K562 (cell line): Measurements from ENCODE around the gene TUBD1. TPM values are rescaled to one million over a fixed set of nuclear protein-coding genes. Genes with fewer than 3 reads are reported as not detected.

Experiments
- ATAC-seq: fragments of 200-7000 bp; cut with Tn5 transposase; 3 replicates; pipeline ENCODE4 v1.9.1; 2020; ENCODE audit warnings: moderate library complexity
- BruUV-seq: library from RNA; stranded (reverse); fragments of 400-500 nt; replicated peaks from 2 replicates; lab custom pipeline; 2021; lab: Mats Ljungman, UMichigan
- CTCF ChIA-PET: fragments of 300-600 bp; formaldehyde crosslinking; extraction: SDS; loops from one replicate; lab custom pipeline; 2021; ENCODE audit warnings: low intra/inter-chr PET ratio; lab: Yijun Ruan, JAX
- POLR2A ChIA-PET: fragments of 300-600, 350-650 bp; sonication (Branson Sonifier 250); formaldehyde crosslinking; extraction: SDS; loops from one replicate; lab custom pipeline; 2021; ENCODE audit warnings: antibody characterized with exemption, inconsistent platforms; lab: Yijun Ruan, JAX
- DNase-seq, 4 experiments: peaks; one replicate each; pipeline versions ENCODE4 v3.0.0 to v3.0.0-alpha.2; 2011 to 2018; ENCODE audit warnings: low spot score in 3 of 4, mixed read lengths in 3 of 4; ENCODE audit errors: extremely low read depth in 1 of 4
- FAIRE-seq: peaks from 2 replicates; lab custom pipeline; 2011; peaks lifted over from hg19 to GRCh38; lab: Jason Lieb, UNC
- H2AFZ ChIP-seq: 2 replicates; pipeline ENCODE4 v1.6.0; 2011; ENCODE audit warnings: low read depth, low read length, control low read depth, inconsistent platforms
- H3K27ac ChIP-seq: fragments of 200-600 bp; 3 replicates; pipeline ENCODE4 v1.8.0; 2011; ENCODE audit warnings: low read depth, mild to moderate bottlenecking, control low read depth, inconsistent platforms, low read length, moderate library complexity, mixed read lengths; ENCODE audit errors: extremely low read depth
- H3K27me3 ChIP-seq, 2 experiments: fragments of 300-600 bp in 1 of 2; 2 replicates in 1 of 2; 3 replicates in 1 of 2; pipeline versions ENCODE4 v1.6.0 to v1.8.0; 2011; ENCODE audit warnings: inconsistent platforms in 2 of 2, low read length in 2 of 2, mild to moderate bottlenecking in 1 of 2, mixed read lengths in 1 of 2, moderate library complexity in 1 of 2; ENCODE audit not compliant: control insufficient read depth in 2 of 2, insufficient read depth in 2 of 2
- H3K36me3 ChIP-seq: fragments of 300-600 bp; 3 replicates; pipeline ENCODE4 v1.8.0; 2011; ENCODE audit warnings: mild to moderate bottlenecking, low read length, inconsistent platforms; ENCODE audit not compliant: control insufficient read depth, insufficient read depth
- H3K4me1 ChIP-seq, 2 experiments: fragments of 200-600 bp in 1 of 2; replicated peaks in 1 of 2; 2 replicates in 1 of 2; 3 replicates in 1 of 2; pipeline versions ENCODE4 v1.5.1 to v1.8.0; 2011; ENCODE audit warnings: inconsistent platforms in 2 of 2, low read length in 2 of 2, mild to moderate bottlenecking in 1 of 2, mixed read lengths in 1 of 2, moderate library complexity in 1 of 2; ENCODE audit not compliant: control insufficient read depth in 2 of 2, insufficient read depth in 2 of 2
- H3K4me2 ChIP-seq: 2 replicates; pipeline ENCODE4 v1.6.1; 2011; ENCODE audit warnings: low read length, control low read depth, inconsistent platforms, mixed read lengths; ENCODE audit not compliant: insufficient read depth
- H3K4me3 ChIP-seq: fragments of 200-600 bp; sonication (generic), shearing (Covaris generic); 2 replicates; pipeline ENCODE4 v1.5.1; 2016; ENCODE audit warnings: control low read depth, inconsistent platforms
- H3K79me2 ChIP-seq: fragments of 200-600 bp; 3 replicates; pipeline ENCODE4 v1.8.0; 2011; ENCODE audit warnings: low read length, inconsistent platforms; ENCODE audit not compliant: control insufficient read depth, insufficient read depth
- H3K9ac ChIP-seq, 2 experiments: 2 replicates each; pipeline versions ENCODE4 v1.6.0 to v1.6.1; 2011; ENCODE audit warnings: low read depth in 2 of 2, low read length in 2 of 2, control low read depth in 1 of 2, inconsistent platforms in 1 of 2, mild to moderate bottlenecking in 1 of 2, mixed read lengths in 1 of 2; ENCODE audit not compliant: insufficient read depth in 1 of 2
- H3K9me1 ChIP-seq: one replicate; pipeline ENCODE4 v1.6.0; 2011; ENCODE audit warnings: inconsistent platforms, mild to moderate bottlenecking, low read length, moderate library complexity; ENCODE audit not compliant: control insufficient read depth, insufficient read depth
- H3K9me3 ChIP-seq: replicated peaks from 2 replicates; pipeline ENCODE4 v1.5.1; 2011; ENCODE audit warnings: low read depth, low read length, inconsistent platforms; ENCODE audit not compliant: control insufficient read depth, insufficient read depth
- H4K20me1 ChIP-seq: replicated peaks from 2 replicates; pipeline ENCODE4 v1.6.1; 2011; ENCODE audit warnings: low read length, inconsistent platforms, mixed read lengths; ENCODE audit not compliant: control insufficient read depth, insufficient read depth
- NR2F6 ChIP-seq: fragments of 450-650 bp; formaldehyde crosslinking; IDR thresholded peaks from 2 replicates; pipeline ENCODE4 v1.4.0; 2020; ENCODE audit warnings: mild to moderate bottlenecking
- RFX5 ChIP-seq: IDR thresholded peaks from 2 replicates; pipeline ENCODE4 v1.6.1; 2011; ENCODE audit warnings: low read depth, mild to moderate bottlenecking, improper control_type of control experiment, low read length
- SRSF1 ChIP-seq: fragments of 200-400 bp; formaldehyde crosslinking; IDR thresholded peaks from 2 replicates; pipeline ENCODE4 v1.6.1; 2017; ENCODE audit warnings: mild to moderate bottlenecking, low read depth, low read length, moderate library complexity
- SRSF9 ChIP-seq: fragments of 200-400 bp; formaldehyde crosslinking; IDR thresholded peaks from 2 replicates; pipeline ENCODE4 v1.6.1; 2017; ENCODE audit warnings: low read depth, low read length, borderline replicate concordance
- ZNF23 ChIP-seq: fragments of 250-450 bp; sonication (Bioruptor Pico); IDR thresholded peaks from 2 replicates; pipeline ENCODE4 v1.4.0; 2020; ENCODE audit warnings: mild to moderate bottlenecking
- ZNF444 ChIP-seq: fragments of 250-450 bp; sonication (Bioruptor Pico); IDR thresholded peaks from 2 replicates; pipeline ENCODE4 v1.4.0; 2020; ENCODE audit warnings: mild to moderate bottlenecking, moderate library complexity
- WGBS: fragments of 100-300 bp; shearing (Covaris generic); methylation state at CpG from one replicate; pipeline ENCODE4 v1.1.6; 2016; ENCODE audit warnings: low coverage, mixed read lengths; ENCODE audit not compliant: insufficient coverage; ENCODE audit errors: missing lambda C conversion rate; 5-methylcytosine and 5-hydroxymethylcytosine counted together
- in situ Hi-C: fragments of 300-500 bp; cut with MboI; formaldehyde crosslinking; loops from 4 replicates; pipeline ENCODE4 v1.15.0; 2018; ENCODE audit warnings: inconsistent platforms, mixed read lengths
- intact Hi-C: fragments of 100-400 bp; cut with micrococcal nuclease; formaldehyde crosslinking; loops from 2 replicates; pipeline ENCODE4 v1.14.2; 2022
- polyA plus RNA-seq, 8 experiments: library from polyadenylated mRNA; depleted of rRNA in 4 of 8; stranded (reverse) in 5 of 8; unstranded in 3 of 8; fragments of >200 nt; fragmentation: Nextera tagmentation in 2 of 8; fragmentation: Illumina TruSeq in 1 of 8; extraction: Ambion mirVana in 2 of 8; extraction: Trizol in 1 of 8; gene quantifications; 2 replicates each; pipeline versions ENCODE4 v1.2.1 to v1.2.3, GENCODE V29; 2011 to 2014; ENCODE audit warnings: inconsistent platforms in 1 of 8, missing spikeins in 1 of 8
- total RNA-seq, 7 experiments: library from RNA; depleted of rRNA in 6 of 7; stranded (reverse); fragments of >200 nt in 6 of 7; fragmentation: Illumina TruSeq in 2 of 7; extraction: Trizol in 2 of 7; gene quantifications; 2 replicates each; pipeline versions ENCODE4 v1.2.1 to v1.2.3, GENCODE V29; 2011 to 2021; ENCODE audit warnings: low replicate concordance in 1 of 7
- TF ChIP-seq, protein P1 (sequence below): fragments of 450-650 bp; formaldehyde crosslinking; IDR thresholded peaks from 2 replicates; pipeline ENCODE4 v1.4.0; 2022; ENCODE audit warnings: missing genetic modification characterization
- TF ChIP-seq, protein P2 (sequence below): fragments of 250-450 bp; sonication (Bioruptor Pico); IDR thresholded peaks from 2 replicates; pipeline ENCODE4 v1.8.0; 2022; ENCODE audit warnings: inconsistent platforms, mild to moderate bottlenecking, moderate library complexity, borderline replicate concordance
- TF ChIP-seq, protein P3 (sequence below): sonication (generic); formaldehyde crosslinking; IDR thresholded peaks from 2 replicates; pipeline ENCODE4 v1.8.0; 2022; ENCODE audit warnings: missing genetic modification reagents, mild to moderate bottlenecking, borderline replicate concordance
- TF ChIP-seq, protein P4 (sequence below): fragments of 250-450 bp; sonication (Bioruptor Pico); IDR thresholded peaks from 2 replicates; pipeline ENCODE4 v1.5.0; 2021; ENCODE audit warnings: mild to moderate bottlenecking, moderate library complexity
- TF ChIP-seq, protein P5 (sequence below), 3 experiments: fragments of 200-800 bp in 1 of 3; sonication (Bioruptor generic) in 1 of 3; sonication (generic) in 1 of 3; formaldehyde crosslinking in 1 of 3; IDR thresholded peaks; 2 replicates each; pipeline versions ENCODE4 v1.6.1 to v1.8.0; 2016 to 2022; ENCODE audit warnings: mild to moderate bottlenecking in 2 of 3, missing compliant biosample characterization in 2 of 3, missing genetic modification characterization in 2 of 3, missing genetic modification reagents in 1 of 3

Gene TUBD1
- total and polyA plus RNA-seq, 9 of the 15 experiments (the other 6 are each of a cell fraction or from before 2014, with no cell fraction given): 10.8 to 35.3 (median 17.9) TPM

DNA sequence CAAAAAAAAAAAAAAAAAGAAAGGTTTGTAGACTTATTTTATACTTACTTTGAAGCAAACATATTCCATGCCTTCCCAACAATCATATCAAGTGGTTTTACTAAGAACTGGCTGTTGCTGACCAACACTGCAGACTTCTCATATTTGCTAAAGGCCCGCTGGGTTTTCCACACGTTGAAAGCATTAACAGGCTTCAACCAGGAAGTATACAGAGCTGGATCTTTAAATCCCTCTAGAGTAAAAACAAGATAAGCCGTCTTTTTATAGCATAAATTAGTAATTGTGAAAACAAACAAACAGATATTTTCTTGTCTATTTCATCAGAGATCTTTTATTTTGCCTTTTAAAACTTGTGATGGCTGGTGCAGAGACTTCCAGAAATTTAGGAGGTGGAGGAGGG, 29.1 kb downstream of the TUBD1 start:
- Histone ChIP-seq H3K79me2 (no peaks in the 10 kb centered on the region), H3K36me3 (peaks cover 56% of the 10 kb centered on the region; the same call in 2 of the 3 replicates), H3K9ac (no peak overlapping the region), H2AFZ (no peak overlapping the region), H3K4me2 (no peak overlapping the region), H3K27me3 (no peaks in the 10 kb centered on the region), H3K4me3 (no peak overlapping the region), H3K9me3 (no peaks in the 10 kb centered on the region), H3K27ac (no peak overlapping the region), H3K9me1 (no peaks in the 10 kb centered on the region), H4K20me1 (no peaks in the 10 kb centered on the region), H3K4me1 (0 out of 5 replicates have a peak, but pooled peaks cover 0 to 2% of the 10 kb centered on the region in 2 experiments)
- BruUV-seq: no TSS peak
- POLR2A ChIA-PET: interaction anchor here (0.7 kb wide), 1 partner anchor 14 kb away, joined by 3 read pairs; no protein-coding TSS in a partner anchor
- intact Hi-C loops: no loop called here
- no peak for ATAC-seq
- DNase-seq: no peak
- CTCF ChIA-PET: no interaction called here
- 89% methylated on average over 3 of the region's 3 CpGs for WGBS
- in situ Hi-C loops: no loop called here
- FAIRE-seq: no peak
- TF ChIP-seq SRSF9: no peak
- TF ChIP-seq NR2F6 (CRISPR knock-in tag): no peak
- no peak for TF ChIP-seq SRSF1
- TF ChIP-seq ZNF23 (CRISPR knock-in tag): no peak
- TF ChIP-seq, protein P1, sequence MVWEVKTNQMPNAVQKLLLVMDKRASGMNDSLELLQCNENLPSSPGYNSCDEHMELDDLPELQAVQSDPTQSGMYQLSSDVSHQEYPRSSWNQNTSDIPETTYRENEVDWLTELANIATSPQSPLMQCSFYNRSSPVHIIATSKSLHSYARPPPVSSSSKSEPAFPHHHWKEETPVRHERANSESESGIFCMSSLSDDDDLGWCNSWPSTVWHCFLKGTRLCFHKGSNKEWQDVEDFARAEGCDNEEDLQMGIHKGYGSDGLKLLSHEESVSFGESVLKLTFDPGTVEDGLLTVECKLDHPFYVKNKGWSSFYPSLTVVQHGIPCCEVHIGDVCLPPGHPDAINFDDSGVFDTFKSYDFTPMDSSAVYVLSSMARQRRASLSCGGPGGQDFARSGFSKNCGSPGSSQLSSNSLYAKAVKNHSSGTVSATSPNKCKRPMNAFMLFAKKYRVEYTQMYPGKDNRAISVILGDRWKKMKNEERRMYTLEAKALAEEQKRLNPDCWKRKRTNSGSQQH (CRISPR knock-in tag): no peak
- TF ChIP-seq, protein P2, sequence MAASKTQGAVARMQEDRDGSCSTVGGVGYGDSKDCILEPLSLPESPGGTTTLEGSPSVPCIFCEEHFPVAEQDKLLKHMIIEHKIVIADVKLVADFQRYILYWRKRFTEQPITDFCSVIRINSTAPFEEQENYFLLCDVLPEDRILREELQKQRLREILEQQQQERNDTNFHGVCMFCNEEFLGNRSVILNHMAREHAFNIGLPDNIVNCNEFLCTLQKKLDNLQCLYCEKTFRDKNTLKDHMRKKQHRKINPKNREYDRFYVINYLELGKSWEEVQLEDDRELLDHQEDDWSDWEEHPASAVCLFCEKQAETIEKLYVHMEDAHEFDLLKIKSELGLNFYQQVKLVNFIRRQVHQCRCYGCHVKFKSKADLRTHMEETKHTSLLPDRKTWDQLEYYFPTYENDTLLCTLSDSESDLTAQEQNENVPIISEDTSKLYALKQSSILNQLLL (CRISPR knock-in tag): no peak
- TF ChIP-seq, protein P3, sequence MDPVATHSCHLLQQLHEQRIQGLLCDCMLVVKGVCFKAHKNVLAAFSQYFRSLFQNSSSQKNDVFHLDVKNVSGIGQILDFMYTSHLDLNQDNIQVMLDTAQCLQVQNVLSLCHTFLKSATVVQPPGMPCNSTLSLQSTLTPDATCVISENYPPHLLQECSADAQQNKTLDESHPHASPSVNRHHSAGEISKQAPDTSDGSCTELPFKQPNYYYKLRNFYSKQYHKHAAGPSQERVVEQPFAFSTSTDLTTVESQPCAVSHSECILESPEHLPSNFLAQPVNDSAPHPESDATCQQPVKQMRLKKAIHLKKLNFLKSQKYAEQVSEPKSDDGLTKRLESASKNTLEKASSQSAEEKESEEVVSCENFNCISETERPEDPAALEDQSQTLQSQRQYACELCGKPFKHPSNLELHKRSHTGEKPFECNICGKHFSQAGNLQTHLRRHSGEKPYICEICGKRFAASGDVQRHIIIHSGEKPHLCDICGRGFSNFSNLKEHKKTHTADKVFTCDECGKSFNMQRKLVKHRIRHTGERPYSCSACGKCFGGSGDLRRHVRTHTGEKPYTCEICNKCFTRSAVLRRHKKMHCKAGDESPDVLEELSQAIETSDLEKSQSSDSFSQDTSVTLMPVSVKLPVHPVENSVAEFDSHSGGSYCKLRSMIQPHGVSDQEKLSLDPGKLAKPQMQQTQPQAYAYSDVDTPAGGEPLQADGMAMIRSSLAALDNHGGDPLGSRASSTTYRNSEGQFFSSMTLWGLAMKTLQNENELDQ (CRISPR knock-in tag): no peak
- TF ChIP-seq RFX5: no peak
- TF ChIP-seq, protein P4, sequence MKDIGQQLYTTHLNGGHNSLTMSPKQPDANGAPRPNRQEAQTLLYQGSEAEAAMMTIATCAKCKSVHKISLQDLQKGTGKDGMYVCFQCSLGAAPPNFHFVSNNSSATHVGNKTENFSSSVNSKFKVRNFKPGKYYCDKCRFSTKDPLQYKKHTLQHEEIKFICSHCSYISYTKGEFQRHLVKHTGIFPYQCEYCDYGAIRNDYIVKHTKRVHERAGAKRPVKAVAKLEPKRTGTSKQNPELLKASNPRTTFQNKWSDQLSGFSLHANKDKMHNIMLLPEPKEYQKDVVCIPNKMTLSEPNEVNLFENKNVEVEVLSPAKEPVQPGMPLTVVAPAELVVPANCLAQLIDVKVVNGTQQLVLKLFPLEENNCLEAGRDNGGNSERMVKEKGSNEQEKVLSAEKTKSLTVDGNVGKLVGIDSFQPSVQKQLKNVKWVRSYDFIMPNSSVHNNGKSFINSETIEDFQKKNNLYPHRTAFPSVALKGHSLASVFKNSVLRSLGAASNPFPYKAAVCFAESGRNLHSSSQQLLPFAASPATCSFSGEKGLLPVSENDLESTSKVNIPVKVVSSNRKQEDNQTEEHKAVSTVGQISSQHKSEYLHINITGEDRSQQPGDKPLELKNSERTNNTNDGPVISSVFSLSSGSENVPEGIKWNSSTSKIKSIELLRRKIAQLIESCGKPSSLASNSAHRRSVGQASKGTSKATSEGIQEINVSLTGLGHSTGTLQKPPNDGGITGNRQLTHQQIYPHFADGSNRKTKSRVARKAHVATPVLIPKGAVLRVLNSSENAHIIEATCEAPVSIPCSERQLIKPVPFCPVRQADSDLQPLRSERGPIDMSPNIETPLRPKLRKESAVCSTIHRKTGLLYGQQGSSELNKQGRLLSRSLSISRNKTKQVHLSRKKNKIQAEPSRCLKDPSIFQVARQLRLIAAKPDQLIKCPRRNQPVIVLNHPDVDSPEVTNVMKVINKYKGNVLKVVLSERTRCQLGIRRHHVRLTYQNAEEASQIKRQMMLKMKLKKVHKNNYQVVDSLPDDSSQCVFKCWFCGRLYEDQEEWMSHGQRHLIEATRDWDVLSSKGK (CRISPR knock-in tag): no peak
- TF ChIP-seq ZNF444: no peak
- TF ChIP-seq, protein P5, sequence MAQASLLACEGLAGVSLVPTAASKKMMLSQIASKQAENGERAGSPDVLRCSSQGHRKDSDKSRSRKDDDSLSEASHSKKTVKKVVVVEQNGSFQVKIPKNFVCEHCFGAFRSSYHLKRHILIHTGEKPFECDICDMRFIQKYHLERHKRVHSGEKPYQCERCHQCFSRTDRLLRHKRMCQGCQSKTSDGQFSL (CRISPR knock-in tag; IDR thresholded peaks at IDR 0.05): no peak
- TF ChIP-seq, protein P5 (tag; IDR thresholded peaks at IDR 0.05): no peak
